Measurements from ENCODE around the gene GDPGP1. TPM values are rescaled to one million over a fixed set of nuclear protein-coding genes. Genes with fewer than 3 reads are reported as not detected.

Gene GDPGP1
- total RNA-seq, 2 donors from 2014 or later = 14.4 to 18.6 TPM

GRCh38 chr15:90225047-90225446 lies 9.0 kb upstream of the GDPGP1 start:
- no peaks in the 10 kb centered on the region for H3K9me3 ChIP-seq
- H3K4me3 ChIP-seq = no peak overlapping the region
- H3K36me3 ChIP-seq = peaks cover 47% of the 10 kb centered on the region
- no peak overlapping the region for H3K9ac ChIP-seq (ENCODE audit: low read depth in 2 of 2, low read length in 2 of 2)
- no peaks in the 10 kb centered on the region for H3K27me3 ChIP-seq
- no peak for DNase-seq
- TF ChIP-seq CTCF (IDR thresholded peaks at IDR 0.05) = no peak
- intact Hi-C loops (cut with DNase I) = no loop called here
- no peak overlapping the region for H3K27ac ChIP-seq
- no peaks in the 10 kb centered on the region for H3K4me1 ChIP-seq

- no peak overlapping the region for H3K9ac ChIP-seq (ENCODE audit: low read depth in 2 of 2, low read length in 2 of 2)
- H3K9me3 ChIP-seq = no peaks in the 10 kb centered on the region
- no peak for TF ChIP-seq CTCF (IDR thresholded peaks at IDR 0.05)
- H3K4me1 ChIP-seq = peaks cover 4% of the 10 kb centered on the region
- intact Hi-C loops (cut with DNase I) = no loop called here
- H3K4me3 ChIP-seq = no peak overlapping the region
- no peaks in the 10 kb centered on the region for H3K27me3 ChIP-seq
- DNase-seq = no peak
- no peak overlapping the region for H3K27ac ChIP-seq
- peaks cover 47% of the 10 kb centered on the region for H3K36me3 ChIP-seq
These were observed 8.3 kb upstream of the GDPGP1 start for GRCh38 chr15:90225504-90226234.

GRCh38 chr15:90227336-90227735 lies 6.7 kb upstream of the GDPGP1 start:
- no peak overlapping the region for H3K27ac ChIP-seq

GRCh38 chr15:90227816-90228772 lies 5.9 kb upstream of the GDPGP1 start:
- no peaks in the 10 kb centered on the region for H3K9me3 ChIP-seq
- no peak overlapping the region for H3K9ac ChIP-seq (ENCODE audit: low read depth in 2 of 2, low read length in 2 of 2)
- H3K36me3 ChIP-seq = peaks cover 47% of the 10 kb centered on the region
- DNase-seq = no peak
- intact Hi-C loops (cut with DNase I) = no loop called here
- TF ChIP-seq CTCF (IDR thresholded peaks at IDR 0.05) = no peak
- H3K27ac ChIP-seq = no peak overlapping the region
- H3K4me3 ChIP-seq = no peak overlapping the region
- no peaks in the 10 kb centered on the region for H3K27me3 ChIP-seq
- peaks cover 15% of the 10 kb centered on the region for H3K4me1 ChIP-seq

More at GRCh38 chr15:90227336-90227735, 6.7 kb upstream of the GDPGP1 start:
- Histone ChIP-seq H3K27me3 (no peaks in the 10 kb centered on the region), H3K9me3 (no peaks in the 10 kb centered on the region), H3K9ac (ENCODE audit: low read depth in 2 of 2, low read length in 2 of 2) (no peak overlapping the region), H3K4me3 (no peak overlapping the region), H3K4me1 (peaks cover 15% of the 10 kb centered on the region), H3K36me3 (peaks cover 47% of the 10 kb centered on the region)
- TF ChIP-seq CTCF (IDR thresholded peaks at IDR 0.05) = no peak
- intact Hi-C loops (cut with DNase I) = no loop called here
- DNase-seq = no peak

- no peak overlapping the region for H3K4me3 ChIP-seq
- peak overlapping the region; percentile 15 to 34 for H3K9ac ChIP-seq (ENCODE audit: low read depth in 2 of 2, low read length in 2 of 2)
- no peak for DNase-seq
- intact Hi-C loops (cut with DNase I) = no loop called here
- no peak for TF ChIP-seq CTCF (IDR thresholded peaks at IDR 0.05)
- H3K27ac ChIP-seq = no peak overlapping the region
- H3K36me3 ChIP-seq = peaks cover 39% of the 10 kb centered on the region
- H3K9me3 ChIP-seq = no peaks in the 10 kb centered on the region
- H3K4me1 ChIP-seq = peaks cover 15% of the 10 kb centered on the region
- no peaks in the 10 kb centered on the region for H3K27me3 ChIP-seq
These were observed 5.0 kb upstream of the GDPGP1 start for GRCh38 chr15:90228960-90229359.

Data from colonic mucosa (tissue), 4 donors.